ENCODE data around the gene TBL1X.
"Not testable (repeated sequence)": the region's sequence is repeated elsewhere in the genome, so short reads cannot be mapped to it uniquely, and the experiment has no call there.

Gene TBL1X

DNA sequence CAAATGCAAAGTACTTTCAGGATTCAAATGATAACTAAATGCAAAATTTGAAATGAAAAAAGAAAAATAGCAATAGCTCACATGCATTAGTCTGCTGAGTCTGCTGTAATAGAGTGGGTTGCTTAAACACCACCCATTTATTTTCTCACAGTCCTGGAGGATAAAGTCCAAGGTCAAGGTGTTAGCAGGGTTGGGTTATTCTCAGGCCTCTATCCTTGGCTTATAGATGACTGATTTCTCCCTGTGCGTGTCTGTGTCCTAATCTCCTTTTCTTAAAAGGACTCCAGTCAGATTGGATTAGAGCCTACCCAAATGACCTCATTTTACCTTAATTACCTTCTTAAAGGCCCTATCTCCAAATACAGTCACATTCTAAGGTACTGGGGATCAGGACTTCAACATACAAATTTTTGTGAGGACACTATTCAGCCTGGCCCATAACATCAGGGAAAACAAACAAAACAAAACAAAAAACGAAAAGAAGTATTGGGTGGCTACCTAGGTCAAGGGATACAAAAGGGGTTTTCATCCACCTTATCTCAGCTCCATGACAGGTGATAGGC is 6.3 kb upstream of the TBL1X start:
- DNase-seq, result no peak

DNA sequence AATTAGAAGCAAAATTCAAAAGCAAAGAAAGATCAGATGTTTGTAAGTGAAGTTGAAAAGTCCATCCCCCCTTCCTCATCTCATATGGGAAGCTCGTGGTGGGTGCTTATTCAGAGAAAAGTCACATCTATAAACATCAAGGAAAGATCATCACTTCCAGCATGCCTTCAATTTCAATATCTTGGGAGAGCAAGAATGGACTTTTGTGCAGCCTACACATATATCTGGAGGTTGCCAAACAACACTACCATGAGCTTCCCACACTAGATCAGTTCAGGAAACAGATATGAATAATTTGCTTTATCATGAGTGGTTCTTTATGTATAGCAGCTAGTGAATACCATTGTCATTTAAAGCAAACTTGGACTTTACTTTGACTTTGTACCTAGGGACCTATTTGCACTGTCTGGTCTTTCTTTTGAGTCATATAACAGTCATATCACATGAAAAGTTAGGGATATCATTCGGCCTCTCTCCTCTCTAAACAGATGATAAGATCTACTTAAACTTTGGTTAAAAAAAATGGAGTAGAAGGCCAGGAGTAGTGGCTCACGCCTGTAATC is 5.6 kb upstream of the TBL1X start:
- no peak for DNase-seq

DNA sequence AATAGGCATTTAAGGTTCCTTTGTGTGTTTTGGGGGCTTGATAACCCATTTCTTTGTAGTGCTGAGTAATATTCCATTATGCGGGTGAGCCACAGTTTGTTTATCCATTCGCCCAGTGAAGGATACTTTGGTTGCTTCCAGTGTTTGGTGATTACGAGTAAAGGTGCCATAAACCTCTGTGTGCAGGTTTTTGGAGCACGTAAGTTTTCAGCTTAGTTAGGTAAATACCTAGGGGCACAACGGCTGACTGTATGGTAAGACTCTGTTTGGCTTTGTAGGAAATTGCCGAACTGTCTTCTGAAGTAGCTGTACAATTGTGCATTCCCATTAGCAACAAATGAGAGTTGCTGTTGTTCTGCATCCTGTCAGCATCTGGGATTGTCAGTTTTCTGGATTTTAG is 3.8 kb upstream of the TBL1X start:
- DNase-seq, result no peak

DNA sequence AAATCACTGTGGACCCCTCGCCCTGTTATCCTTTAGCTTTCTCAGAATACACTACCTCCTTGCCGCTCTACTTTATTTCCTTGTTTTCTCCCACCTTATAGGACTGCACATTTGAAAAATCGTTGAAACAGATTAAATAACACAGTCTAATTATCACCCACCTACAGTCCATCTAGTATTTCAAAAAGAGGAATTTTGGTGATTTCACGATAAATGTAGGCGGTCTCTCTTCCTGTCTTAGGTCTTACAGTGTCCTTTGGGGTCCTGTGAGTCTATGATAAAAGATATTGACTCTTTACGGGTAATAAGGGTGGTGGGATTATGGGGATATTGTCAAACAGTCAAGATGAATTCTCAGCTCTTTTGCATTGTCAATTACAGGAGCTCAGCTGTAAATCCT is 2.4 kb upstream of the TBL1X start:
- DNase-seq, result no peak

DNA sequence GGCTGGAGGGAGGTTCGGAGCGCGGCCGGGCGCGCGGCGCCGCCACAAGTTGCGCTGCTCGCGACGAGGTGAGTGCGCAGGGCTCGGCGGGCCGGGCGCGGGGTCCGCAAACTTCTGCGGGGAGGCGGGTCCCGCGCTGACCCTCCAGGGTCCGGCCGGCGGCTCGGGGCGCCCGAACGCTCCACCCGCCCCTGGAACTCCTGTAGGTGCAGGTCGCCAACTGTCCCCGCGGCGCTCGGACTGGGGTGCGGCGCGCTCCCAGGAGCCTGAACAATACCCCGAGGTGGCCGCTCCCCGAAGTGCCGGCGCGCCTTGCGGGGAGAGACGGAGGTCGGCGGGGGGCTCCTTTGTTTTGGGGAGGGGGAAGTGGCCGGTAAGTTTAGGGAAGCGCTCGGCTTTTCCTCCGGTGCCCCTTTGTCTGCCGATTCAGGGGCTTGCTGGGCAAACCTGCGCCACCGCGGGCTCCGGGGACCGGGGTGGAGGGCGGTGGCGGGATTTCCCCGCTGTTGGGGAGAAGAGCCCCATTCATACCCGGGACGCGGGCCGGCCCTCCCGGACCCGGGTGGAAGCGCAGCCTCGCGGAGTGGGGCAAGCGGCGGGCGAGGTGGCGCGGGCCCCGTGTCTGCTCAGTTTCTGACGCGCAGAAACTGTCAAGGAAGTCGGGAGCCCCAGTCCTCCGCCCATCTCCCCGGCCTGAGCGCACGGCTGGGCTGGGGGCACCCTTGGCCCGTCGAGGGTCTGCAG is 694 bp downstream of the TBL1X start:
- peak in 15 of 51 donors; percentile 1 to 38 (median 19) for DNase-seq

DNA sequence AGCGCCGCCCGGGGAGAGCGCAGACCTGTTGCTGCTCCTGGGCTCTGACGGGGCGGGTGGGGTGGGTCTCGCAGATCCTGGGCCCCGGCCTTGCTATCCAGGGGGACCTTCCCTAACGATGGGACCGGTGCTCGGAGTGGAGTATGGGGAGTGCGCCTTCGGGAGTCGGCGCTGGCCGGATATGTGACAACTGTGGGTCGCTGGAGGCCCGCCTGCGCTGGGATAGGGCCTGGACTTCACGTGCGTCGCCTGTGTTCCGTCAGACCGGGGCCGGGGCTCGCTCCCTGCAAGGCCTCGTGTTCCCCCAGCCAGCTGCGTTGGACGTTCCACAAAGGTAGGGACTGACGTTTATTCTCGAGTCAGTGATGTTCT is 1.3 kb downstream of the TBL1X start:
- peak in 27 of 51 donors; percentile 1 to 39 (median 9) for DNase-seq

DNA sequence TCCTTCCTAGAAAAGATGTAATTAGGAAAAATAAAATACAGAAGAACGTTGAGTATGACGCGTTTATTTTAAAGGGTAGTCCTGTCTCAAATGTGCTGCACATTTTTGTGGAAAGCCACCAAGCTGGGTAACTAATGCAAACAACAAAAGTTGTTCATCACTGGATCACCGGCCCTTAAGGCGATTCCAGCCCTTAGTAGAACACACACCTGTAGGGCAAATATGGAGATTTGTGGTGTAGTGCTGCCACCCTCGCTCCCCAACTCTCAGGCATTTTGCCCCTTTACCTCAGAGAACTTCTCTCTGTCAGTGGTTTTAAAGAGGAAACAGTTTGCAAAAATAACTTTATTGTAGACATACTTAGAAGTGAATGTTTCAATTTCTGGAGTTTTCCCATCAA is 1.9 kb downstream of the TBL1X start:
- DNase-seq, result no peak

DNA sequence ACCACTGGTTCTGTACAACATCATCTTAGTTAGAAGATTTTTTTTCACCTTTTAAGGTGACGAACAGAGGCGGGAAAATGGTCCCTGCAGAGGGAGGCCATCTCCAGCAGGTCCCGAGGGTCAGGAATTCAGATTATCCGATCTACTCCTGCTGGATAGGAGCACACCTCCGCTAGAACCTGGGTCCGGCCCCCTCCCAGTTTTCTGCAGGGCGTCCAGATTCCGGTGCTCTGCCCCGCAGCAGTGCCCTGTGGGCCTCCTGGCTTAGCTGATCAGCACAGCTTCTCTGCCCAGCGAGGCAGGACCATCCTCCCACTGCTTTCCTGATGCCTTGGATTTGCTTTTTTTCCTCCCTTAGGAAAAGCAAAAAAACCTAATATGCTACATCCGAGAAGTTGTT is 2.3 kb downstream of the TBL1X start:
- DNase-seq, result no peak

DNA sequence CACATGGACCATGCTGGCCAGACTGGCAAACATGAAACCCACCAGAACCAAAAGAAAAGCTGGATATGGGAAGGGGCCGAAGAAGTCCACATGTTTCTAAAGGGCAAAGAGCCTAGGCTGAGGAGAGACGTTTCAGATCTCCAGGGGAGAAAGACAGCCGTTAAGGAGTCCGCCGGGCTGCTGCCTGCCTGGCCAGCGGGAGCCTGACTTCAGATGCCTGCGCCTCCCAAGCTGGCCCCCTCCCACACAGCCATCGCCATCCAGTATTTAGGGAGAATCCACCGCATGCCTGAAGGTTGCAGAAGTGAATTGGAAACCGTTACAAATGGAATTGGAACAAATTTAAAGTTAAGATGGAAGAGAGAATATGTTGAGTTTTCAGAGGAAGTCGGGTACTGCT is 2.9 kb downstream of the TBL1X start:
- DNase-seq, result peak in 2 of 51 donors; percentile 0

DNA sequence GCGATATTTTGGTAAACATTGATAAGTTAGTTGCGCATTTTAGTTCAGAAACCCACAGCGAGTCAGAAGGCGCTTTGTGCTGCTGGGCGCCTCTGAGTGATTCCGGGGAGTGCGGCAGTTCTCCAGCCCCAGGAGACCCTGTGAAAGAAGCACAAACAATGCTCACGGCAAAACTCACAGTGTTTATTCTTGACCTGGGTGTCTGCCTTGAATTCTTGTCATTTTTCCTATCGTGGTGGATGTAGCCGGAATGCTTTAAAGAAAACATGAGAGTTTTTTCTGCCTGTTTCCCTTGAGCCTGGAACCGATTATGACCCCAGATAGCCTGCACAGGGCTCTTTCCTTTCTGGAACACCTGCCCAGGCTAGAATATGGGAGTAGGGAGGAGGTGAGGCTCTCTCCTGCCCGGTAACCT is 6.7 kb downstream of the TBL1X start:
- DNase-seq, result no peak

DNA sequence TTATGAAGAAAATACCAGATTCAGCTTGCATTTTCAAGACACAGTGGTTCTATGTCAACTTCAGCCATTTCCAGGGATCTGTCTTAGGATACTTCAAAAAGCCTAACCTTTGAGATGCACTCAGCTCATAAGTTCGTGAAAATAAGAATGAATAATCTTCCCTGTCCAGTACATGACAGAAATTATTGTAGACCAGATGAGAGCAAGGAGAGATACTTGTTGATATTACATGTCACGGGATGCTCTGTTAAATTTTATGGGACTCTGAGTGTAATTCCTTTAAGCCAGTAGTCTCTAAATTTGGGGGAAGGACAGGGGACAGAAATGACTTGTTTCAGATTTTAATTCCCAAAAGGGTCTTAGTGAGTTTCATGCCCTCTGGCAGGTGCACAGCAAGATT is 8.8 kb downstream of the TBL1X start:
- no peak for DNase-seq

DNA sequence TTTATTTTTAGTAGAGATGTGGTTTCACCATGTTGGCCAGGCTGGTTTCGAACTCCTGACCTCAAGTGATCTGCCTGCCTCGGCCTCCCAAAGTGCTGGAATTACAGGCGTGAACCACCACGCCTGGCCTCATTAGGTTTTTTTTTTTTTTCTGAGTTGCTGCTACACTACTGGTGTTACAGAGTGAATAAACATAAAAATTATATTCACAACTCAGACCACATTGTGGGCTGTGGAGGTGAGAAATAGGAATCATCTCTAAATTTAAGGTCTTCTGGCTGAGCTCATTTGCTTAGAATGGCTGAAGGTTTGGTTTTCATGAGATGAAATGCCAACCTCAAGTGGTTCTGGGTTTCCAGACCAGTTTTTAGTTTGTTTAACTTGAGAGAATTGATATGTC is 10.6 kb downstream of the TBL1X start:
- not testable (repeated sequence) for DNase-seq

DNA sequence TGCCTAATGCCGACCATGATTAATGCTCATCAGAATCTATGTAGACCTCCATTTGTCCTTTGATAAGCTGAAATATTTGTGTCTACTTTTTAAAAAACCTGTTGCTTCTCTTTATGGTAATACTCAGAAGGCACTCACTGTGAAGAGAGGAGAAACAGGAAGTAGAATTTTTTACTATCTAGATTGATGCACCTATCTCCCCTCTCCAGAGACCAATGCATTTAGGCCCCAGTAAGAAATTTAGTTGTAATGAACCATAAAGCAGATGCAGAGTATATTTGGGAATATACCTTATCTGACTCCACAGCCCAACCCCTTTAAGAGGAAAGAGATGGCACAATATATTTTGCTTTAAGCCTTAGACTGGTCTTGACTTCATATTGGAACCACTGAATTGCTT is 11.1 kb downstream of the TBL1X start:
- no peak for DNase-seq

DNA sequence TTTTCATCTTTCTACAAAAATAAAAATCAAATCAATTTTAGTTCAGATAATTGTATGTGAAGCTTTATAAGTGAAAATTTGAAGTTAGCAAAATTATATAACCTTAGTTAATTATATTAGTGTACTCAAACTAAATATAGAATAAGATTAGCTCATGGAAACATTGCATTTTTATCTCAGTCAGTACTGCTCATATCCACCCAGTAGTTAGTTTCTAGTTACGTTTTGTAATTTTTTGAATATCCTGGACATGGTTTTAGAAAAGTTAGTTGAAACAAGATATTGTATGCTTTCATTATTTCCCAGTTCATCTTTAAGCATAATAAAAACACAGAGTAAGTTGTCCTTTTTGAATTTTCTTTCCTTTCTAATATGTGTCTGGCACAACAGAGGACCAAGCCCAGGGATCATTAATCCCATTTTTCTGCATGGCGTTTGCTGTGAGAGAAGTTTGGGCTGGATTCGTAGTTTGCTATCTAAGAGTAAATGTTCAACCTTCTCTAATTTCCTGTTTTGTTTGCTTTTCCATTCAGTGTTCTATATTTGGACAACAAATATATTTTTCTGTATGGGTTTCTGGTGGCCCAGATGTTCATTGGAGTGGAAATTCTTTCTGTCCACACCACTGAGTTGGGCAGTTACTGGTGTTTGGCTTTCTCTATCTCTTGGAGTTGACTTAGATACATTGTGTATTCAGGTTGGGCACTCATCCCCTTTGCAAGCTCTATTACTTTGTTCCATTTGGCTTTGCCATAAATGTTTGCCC is 12.1 kb downstream of the TBL1X start:
- DNase-seq, result no peak

DNA sequence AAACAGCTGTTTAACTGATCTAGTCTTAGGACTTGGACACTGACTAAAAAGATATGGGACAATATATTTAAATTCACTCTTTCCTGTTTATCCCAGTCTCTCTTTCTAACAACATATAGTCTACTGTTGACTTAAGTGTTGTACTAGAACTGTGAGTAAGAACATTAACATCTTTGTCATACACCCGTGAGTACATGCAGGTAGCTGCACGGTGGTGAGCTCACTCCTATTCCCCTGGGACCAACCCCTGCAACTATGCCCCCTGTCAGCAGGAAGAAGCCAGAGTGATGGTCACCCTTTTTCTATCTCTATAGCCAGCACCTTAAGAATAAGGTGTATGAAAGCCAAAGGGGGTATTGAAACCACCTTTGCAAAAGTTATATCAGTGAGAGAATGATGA is 17.6 kb downstream of the TBL1X start:
- no peak for DNase-seq

DNA sequence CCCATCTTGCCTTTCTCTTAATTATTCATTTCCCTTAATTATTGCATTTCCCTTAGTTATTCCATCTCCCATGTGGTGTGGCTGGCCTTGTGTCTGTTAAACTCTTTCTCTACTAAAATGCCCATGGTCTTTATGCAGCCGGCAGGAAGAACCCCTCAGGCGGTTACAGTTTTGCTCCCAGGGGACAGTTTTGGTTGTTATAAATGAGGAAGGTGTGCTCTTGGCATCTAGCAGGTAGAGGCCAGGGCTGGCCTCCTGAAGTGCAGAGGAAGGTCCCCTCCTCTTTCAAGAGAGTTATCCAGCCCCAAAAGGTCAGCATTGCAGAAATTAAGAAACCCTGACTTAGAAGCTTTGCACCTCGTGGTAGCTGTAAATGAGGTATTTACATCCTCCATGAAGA is 18.0 kb downstream of the TBL1X start:
- DNase-seq, result no peak

DNA sequence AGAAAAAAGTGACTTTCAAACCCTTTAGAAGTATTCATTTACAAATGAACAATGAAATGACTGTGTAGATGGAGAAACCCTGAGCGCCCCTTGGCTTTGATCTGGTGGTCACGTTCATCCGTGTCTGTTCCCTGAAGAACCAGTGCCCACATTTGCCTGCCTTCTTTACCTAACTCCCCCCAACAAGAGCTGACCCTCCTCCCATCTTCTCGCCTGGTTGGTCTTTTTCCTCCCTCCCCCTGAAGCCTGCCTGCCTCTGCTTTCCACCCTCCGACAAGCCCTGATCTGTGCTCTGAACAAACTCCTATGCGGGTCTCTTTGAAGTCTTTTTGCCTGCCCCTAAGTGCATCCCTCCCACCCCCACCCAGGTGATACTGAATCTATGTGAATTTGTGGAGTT is 18.5 kb downstream of the TBL1X start:
- DNase-seq, result no peak

DNA sequence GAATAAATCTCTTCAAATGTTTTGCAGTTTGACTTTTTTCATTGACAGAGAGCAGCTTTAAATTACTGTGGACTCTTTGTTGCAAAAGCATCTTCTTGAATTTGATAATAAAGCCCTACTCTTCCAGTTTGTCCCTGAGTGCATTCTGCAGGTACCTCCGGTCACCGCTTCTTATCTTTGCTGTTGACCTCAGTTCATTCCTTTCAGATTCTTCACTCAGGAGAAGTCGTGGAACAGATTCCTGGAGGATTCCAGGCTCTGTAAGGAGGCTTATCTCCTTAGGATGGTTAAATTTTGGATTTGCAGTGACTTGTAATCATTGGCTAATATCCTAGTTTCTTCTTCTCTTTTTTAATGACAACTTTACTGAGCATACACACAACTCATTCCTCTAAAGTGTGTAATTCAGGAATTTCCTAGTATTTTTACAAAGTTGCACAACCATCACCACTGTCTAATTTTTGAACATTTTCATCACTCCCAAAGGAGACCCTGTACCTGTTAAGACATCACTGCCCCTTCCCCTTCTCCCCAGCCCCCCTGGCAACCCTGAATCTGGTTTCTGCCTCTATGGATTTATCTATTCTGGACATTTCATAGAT is 22.0 kb downstream of the TBL1X start:
- no peak for DNase-seq

DNA sequence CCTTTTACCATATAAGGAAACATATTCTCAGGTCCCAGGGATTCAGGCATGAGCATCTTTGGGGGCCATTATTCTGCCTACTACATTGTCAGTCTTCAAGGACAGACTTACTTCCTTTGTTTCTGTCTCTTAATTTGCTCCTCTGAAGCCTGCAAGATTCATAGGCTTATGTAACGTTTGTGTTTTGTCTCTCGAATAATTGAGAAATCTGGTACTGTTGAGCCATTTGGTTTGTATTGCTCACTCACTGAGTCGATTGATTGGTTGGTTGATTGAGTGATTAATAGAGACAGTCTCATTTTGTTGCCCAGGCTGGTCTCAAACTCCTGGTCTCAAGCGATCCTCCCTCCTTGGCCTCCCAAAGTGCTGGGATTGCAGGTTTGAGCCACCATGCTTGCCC is 23.7 kb downstream of the TBL1X start:
- DNase-seq, result no peak

DNA sequence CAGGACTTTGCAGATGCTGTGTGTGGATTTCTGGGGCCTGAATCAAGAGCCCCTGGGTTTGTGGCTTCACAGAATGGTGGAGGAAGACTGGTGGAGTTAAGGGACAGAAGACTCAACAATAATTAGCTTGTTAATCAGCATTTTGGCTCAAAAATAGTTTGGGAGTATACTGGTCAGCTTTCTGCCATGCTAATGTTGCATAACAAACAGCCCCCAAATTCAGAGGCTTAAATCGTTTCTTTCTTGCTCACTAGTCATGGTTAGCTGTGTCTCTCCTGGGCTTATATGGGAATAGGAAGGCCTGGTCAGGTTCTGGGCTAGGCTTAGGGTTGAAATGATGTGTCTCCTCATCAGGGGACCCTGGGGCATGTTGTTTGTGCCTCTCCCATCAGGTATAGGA is 24.4 kb downstream of the TBL1X start:
- no peak for DNase-seq

DNA sequence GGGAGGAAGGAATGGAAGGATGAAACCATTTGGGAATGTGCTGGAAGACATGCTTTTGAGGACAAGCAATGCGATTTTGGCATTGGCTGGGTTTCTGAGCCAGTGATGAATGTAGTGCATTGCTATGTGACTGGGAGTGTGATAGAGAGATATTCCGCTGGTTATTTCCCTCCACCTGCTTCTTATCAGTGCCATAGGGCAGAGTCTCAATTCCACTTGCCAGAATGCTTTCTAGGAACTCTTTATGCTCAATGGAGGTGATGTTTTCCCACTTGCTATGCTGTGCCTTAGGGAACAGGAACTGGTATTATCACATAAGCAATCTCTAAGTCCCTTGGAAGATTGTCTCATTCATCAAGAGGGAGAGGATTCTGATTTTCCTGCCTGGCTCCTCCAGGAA is 28.0 kb downstream of the TBL1X start:
- no peak for DNase-seq

DNA sequence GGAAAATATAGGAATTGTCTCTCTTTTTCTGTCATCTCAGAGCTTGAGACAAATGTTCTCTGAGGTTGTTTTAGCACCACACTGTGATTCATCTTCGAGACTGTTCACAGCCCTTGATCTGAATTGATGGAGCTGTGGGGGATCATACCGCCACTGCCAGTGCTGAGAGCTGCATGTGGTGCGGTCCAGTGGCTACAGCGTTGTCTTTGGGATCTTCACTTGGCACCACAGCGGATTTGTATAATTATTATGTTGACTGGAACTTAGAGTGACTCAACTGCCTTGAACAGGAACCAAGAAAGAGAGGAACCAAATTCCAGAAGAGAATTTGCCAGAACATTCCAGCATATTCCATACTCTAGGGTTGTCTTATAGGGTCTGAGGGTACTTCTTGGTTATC is 29.1 kb downstream of the TBL1X start:
- DNase-seq, result no peak

Data from hypothalamus (tissue), 51 donors.